Adrenal gland (tissue), 12 donors: ENCODE results near the gene GOLGB1. TPM values are rescaled to one million over a fixed set of nuclear protein-coding genes. Genes with fewer than 3 reads are reported as not detected.

ENCODE experiments used
- DNase-seq, 7 donors: peaks; one replicate each; pipeline ENCODE4 v3.0.0-alpha.2; 2019 to 2020
- H3K27ac ChIP-seq, 5 donors: fragments of 200-600 bp; sonication (generic) in 4 of 5; 1 replicate in 3 of 5; 2 replicates in 2 of 5; pipeline versions ENCODE4 v1.5.1 to v1.8.0; 2016 to 2020; ENCODE audit warnings: mild to moderate bottlenecking in 1 of 5
- H3K27me3 ChIP-seq: fragments of 200-600 bp; 2 replicates; pipeline ENCODE4 v1.8.0; 2021
- H3K36me3 ChIP-seq, 2 donors: fragments of 200-600 bp; replicated peaks in 1 of 2; 1 replicate in 1 of 2; 2 replicates in 1 of 2; pipeline versions ENCODE4 v1.5.1 to v1.8.0; 2018 to 2022
- H3K4me1 ChIP-seq, 2 donors: fragments of 200-600 bp; replicated peaks in 1 of 2; 1 replicate in 1 of 2; 2 replicates in 1 of 2; pipeline versions ENCODE4 v1.5.1 to v1.8.0; 2018 to 2021
- H3K4me3 ChIP-seq, 4 donors: fragments of 200-600 bp; sonication (generic) in 3 of 4; one replicate each; pipeline ENCODE4 v1.5.1; 2016 to 2018
- H3K9me3 ChIP-seq, 3 donors: fragments of 200-600 bp; sonication (generic) in 1 of 3; replicated peaks in 1 of 3; 1 replicate in 2 of 3; 2 replicates in 1 of 3; pipeline versions ENCODE4 v1.5.1 to v1.8.0; 2016 to 2021
- POLR2A ChIP-seq, 2 donors: fragments of 450-650 bp; IDR thresholded peaks; one replicate each; pipeline ENCODE4 v1.6.1; 2017; ENCODE audit warnings: antibody characterized with exemption in 2 of 2, mild to moderate bottlenecking in 2 of 2, moderate library complexity in 1 of 2
- WGBS, 4 donors: extraction: QIAGEN DNeasy Blood & Tissue Kit in 2 of 4; methylation state at CpG; one replicate each; pipeline versions ENCODE4 v1.1.5 to v1.1.7; 2013 to 2017; 5-methylcytosine and 5-hydroxymethylcytosine counted together
- intact Hi-C, 2 donors: fragments of 100-400 bp; cut with DNase I; formaldehyde crosslinking; loops; one replicate each; pipeline versions ENCODE4 v1.14.1 to v1.15.0; 2022 to 2023
- polyA plus RNA-seq, 3 donors: library from polyadenylated mRNA; stranded (reverse); fragments of 200-250 nt in 2 of 3; fragments of 350-450 nt in 1 of 3; fragmentation: Illumina TruSeq in 1 of 3; extraction: RNeasy Lipid Tissue Mini Kit (QIAGEN cat#74804) in 1 of 3; gene quantifications; one replicate each; pipeline ENCODE4 v1.2.3, GENCODE V29; 2013 to 2014
- total RNA-seq, 9 donors: library from RNA; depleted of rRNA in 4 of 9; stranded (reverse); fragments of >200 nt in 4 of 9; fragments of 120-200 nt in 1 of 9; fragmentation: NEBNext Ultra II Directional in 1 of 9; extraction: Animal tissue kit (Norgen Biotek cat#: 25700) in 1 of 9; gene quantifications; one replicate each; pipeline versions ENCODE4 v1.1.0 to v1.2.4, GENCODE V29; 2013 to 2023
- TF ChIP-seq, protein P1 (sequence below), 6 experiments: fragments of 450-650 bp in 4 of 6; fragments of 200-600 bp in 2 of 6; sonication (generic) in 1 of 6; IDR thresholded peaks; 1 replicate in 5 of 6; 2 replicates in 1 of 6; pipeline versions ENCODE4 v1.5.1 to v1.8.0; 2016 to 2021; ENCODE audit warnings: antibody characterized with exemption in 6 of 6, mild to moderate bottlenecking in 2 of 6, moderate library complexity in 1 of 6
- donor health status: healthy with polysubstance abuse.
- donor health status: Bipolar disorder and iron deficiency.
- donor health status: DM: yes; HTN: yes; CAD: no.
- donor health status: DM: no; HTN: no; CAD: no.
- donor health status: DM: no; HTN: no; CAD: no.
- donor health status: DM: yes; HTN: yes; CAD: no.

GOLGB1 gene
- total and polyA plus RNA-seq, 12 donors = 31.6 to 118 (median 73.3) TPM

DNA sequence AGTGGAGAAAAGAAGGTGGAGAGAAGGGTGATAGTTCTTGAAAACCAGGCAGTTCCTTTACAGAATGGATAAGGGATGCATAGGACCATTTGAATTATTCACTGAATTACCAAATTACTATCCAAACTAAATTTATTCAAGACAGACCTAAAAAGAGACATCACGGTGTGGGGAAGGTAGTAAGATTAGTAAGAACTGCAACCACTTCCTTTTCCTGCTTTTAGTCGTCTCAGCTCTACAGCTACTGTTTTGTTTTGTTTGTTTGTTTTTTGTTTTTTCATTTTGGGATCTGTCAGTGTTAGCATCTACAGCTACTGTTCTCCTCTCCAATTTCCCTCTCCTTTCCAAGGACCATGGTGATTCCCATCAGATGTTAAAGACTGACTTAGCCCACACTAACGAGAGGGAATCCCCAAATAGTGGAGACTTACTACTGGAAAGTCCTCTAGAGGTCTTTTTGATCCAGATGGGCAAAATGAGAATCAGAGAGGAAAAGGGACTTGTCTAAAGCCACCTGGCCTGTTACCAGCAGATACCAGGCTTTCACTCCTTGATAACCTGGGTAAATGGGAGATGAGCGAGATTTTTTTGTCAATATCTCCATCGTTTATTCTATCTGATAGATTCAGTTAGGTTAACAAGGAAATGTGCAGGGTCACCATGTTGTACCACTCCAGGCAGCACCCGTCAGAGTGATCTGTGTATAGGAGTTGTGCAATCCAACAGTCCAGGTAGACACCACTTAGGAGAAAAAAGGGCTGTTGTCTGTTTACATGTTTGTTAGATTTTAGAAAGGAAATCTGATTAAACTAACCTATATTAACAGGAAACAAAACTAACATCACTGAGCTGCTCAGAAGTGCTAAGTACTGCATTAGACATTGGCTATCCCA is 94.8 kb downstream of the GOLGB1 start:
- Histone ChIP-seq H3K9me3 (no peaks in the 10 kb centered on the region), H3K27ac (no peak overlapping the region), H3K4me3 (no peak overlapping the region), H3K36me3 (no peaks in the 10 kb centered on the region), H3K4me1 (peaks cover 0 to 6% of the 10 kb centered on the region in 2 donors), H3K27me3 (no peaks in the 10 kb centered on the region)
- no peak for DNase-seq
- 76 to 81% (median 80%) methylated on average over 6 of the region's 6 CpGs for WGBS, 4 donors
- intact Hi-C loops = no loop called here
- TF ChIP-seq POLR2A (IDR thresholded peaks at IDR 0.05) = no peak
- TF ChIP-seq, protein P1, sequence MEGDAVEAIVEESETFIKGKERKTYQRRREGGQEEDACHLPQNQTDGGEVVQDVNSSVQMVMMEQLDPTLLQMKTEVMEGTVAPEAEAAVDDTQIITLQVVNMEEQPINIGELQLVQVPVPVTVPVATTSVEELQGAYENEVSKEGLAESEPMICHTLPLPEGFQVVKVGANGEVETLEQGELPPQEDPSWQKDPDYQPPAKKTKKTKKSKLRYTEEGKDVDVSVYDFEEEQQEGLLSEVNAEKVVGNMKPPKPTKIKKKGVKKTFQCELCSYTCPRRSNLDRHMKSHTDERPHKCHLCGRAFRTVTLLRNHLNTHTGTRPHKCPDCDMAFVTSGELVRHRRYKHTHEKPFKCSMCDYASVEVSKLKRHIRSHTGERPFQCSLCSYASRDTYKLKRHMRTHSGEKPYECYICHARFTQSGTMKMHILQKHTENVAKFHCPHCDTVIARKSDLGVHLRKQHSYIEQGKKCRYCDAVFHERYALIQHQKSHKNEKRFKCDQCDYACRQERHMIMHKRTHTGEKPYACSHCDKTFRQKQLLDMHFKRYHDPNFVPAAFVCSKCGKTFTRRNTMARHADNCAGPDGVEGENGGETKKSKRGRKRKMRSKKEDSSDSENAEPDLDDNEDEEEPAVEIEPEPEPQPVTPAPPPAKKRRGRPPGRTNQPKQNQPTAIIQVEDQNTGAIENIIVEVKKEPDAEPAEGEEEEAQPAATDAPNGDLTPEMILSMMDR (IDR thresholded peaks at IDR 0.05) = no peak

DNA sequence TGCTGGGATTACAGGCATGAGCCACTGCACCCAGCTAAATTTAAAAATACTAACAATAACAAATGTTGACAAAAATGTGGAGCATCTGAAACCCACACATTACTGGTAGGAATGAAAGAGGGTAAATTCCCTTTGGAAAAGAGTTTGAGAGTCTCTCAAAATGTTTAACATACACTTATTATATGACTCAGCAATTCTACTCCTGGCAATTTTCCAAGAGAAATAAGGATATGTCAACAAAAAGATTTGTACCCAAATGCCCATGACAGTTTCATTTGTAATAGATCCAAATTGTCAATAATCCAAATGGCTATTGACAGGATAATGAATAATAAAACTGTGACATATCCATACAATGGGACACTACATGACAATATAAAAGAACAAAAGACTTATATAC is 97.9 kb downstream of the GOLGB1 start:
- no peak overlapping the region for H3K27ac ChIP-seq
- DNase-seq = no peak
- no peaks in the 10 kb centered on the region for H3K9me3 ChIP-seq
- intact Hi-C loops = no loop called here
- no peak for TF ChIP-seq POLR2A (IDR thresholded peaks at IDR 0.05)
- TF ChIP-seq, protein P1 (IDR thresholded peaks at IDR 0.05) = no peak
- peaks cover 17 to 21% of the 10 kb centered on the region in 2 donors for H3K4me1 ChIP-seq
- no peaks in the 10 kb centered on the region for H3K36me3 ChIP-seq
- H3K4me3 ChIP-seq = no peak overlapping the region
- no peaks in the 10 kb centered on the region for H3K27me3 ChIP-seq

DNA sequence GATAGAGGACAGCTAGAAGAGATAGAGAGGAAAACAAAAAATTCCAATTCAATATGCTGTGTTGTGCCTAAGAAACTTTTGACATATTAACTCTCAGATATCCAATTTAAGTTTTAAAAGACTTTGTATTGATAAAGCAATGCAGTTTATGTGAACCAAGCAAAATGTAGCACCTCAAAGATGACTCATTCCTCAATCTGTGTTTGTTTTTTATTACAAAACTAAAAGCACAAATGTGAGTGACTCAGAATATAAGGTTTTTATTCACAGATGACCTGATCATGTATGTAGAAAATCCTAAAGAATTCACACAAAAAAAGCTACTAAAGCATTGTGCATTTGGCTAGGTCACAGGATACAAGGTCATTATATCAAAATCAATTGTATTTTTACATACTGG is 99.9 kb downstream of the GOLGB1 start:
- Histone ChIP-seq H3K36me3 (peaks cover 0 to 6% of the 10 kb centered on the region in 2 donors), H3K4me3 (no peak overlapping the region), H3K27ac (no peak overlapping the region), H3K9me3 (no peaks in the 10 kb centered on the region), H3K4me1 (peaks cover 17 to 21% of the 10 kb centered on the region in 2 donors), H3K27me3 (no peaks in the 10 kb centered on the region)
- intact Hi-C loops = no loop called here
- no peak for DNase-seq
- TF ChIP-seq, protein P1 (IDR thresholded peaks at IDR 0.05) = no peak
- TF ChIP-seq POLR2A (IDR thresholded peaks at IDR 0.05) = no peak

DNA sequence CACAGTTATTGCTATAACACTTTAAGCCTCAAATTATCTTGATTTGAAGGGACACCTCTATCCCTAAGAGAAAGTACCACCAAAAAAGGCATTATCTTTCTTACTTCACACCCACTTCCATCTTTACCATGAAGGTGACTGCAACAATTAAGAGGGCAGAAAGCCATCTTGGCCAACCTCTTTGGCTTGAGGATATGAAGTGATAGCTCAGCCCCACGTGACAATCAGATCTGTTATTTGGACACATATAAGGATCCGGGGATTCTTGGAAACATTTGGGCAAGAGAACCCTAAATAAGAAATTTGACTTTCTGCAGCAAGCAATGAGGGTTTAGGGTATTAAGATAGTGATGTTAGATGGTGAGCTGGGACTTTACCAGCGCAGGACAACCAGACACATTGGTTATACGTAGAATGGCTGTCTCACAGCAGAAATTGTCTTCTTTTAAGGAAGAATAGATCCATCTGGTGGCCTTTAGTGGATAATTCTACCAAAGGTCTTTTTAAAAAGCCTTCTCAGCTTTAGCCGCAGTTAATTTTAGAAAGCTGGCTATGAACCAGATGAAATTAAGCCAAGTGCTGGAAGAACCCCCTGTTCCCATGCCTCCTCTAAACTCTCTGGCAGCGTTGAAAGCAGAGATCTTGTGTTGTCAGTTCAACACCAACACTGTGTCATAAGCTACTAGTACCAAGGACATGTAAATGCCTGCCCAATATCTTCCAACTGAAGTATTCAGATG is 101.2 kb downstream of the GOLGB1 start:
- TF ChIP-seq POLR2A (IDR thresholded peaks at IDR 0.05) = no peak
- TF ChIP-seq, protein P1 (IDR thresholded peaks at IDR 0.05) = peak in 5 of 6 experiments; percentile 17 to 45 (median 32)
- peaks cover 17 to 21% of the 10 kb centered on the region in 2 donors for H3K4me1 ChIP-seq
- no peaks in the 10 kb centered on the region for H3K27me3 ChIP-seq
- H3K9me3 ChIP-seq = no peaks in the 10 kb centered on the region
- DNase-seq = peak in 6 of 7 donors; percentile 24 to 57 (median 40)
- WGBS, 4 donors = 53 to 65% (median 57%) methylated on average over 6 of the region's 6 CpGs
- no peak overlapping the region for H3K4me3 ChIP-seq
- H3K27ac ChIP-seq = peak overlapping the region in 2 of 5 donors; percentile 17 to 26
- H3K36me3 ChIP-seq = peaks cover 0 to 6% of the 10 kb centered on the region in 2 donors
- intact Hi-C loops = no loop called here
